Left kidney (tissue), 2 donors: ENCODE results near the gene HAO1. TPM values are rescaled to one million over a fixed set of nuclear protein-coding genes. Genes with fewer than 3 reads are reported as not detected.
"Not testable (repeated sequence)": the region's sequence is repeated elsewhere in the genome, so short reads cannot be mapped to it uniquely, and the experiment has no call there.

Source experiments
- DNase-seq: peaks from one replicate; pipeline ENCODE4 v3.0.0-alpha.2; 2013
- polyA plus RNA-seq: library from polyadenylated mRNA; unstranded; fragments of 120-200 nt; gene quantifications from one replicate; pipeline ENCODE4 v1.2.1, GENCODE V29; 2013; ENCODE audit not compliant: insufficient read length

The HAO1 gene
- polyA plus RNA-seq, 1 donor = not detected

- no peak for DNase-seq
Measured at GRCh38 chr20:7855545-7855944, 84.7 kb downstream of the HAO1 start.

GRCh38 chr20:7853493-7853892 is 86.8 kb downstream of the HAO1 start:
- DNase-seq = no peak

- peak; percentile 28 for DNase-seq
Measured at GRCh38 chr20:7850775-7851490, 89.3 kb downstream of the HAO1 start.

- DNase-seq = no peak
Measured at GRCh38 chr20:7849675-7850074, 90.6 kb downstream of the HAO1 start.

- DNase-seq = no peak
Measured at GRCh38 chr20:7848351-7848750, 91.9 kb downstream of the HAO1 start.

- DNase-seq = no peak
Measured at GRCh38 chr20:7843613-7844012, 96.6 kb downstream of the HAO1 start.

GRCh38 chr20:7841971-7842310 is 98.3 kb downstream of the HAO1 start:
- no peak for DNase-seq

- no peak for DNase-seq
Measured at GRCh38 chr20:7841291-7841970, 98.8 kb downstream of the HAO1 start.

- DNase-seq = no peak
Measured at GRCh38 chr20:7836076-7836475, 104.2 kb downstream of the HAO1 start.

GRCh38 chr20:7834441-7834840 is 105.8 kb downstream of the HAO1 start:
- not testable (repeated sequence) for DNase-seq

Other genes with a start within 250 kb of the HAO1 start
- gene TMX4, start 79.3 kb upstream of the HAO1 start, polyA plus RNA-seq = 62.6 TPM
- 39.2 TPM for gene PLCB1, start 191.8 kb upstream of the HAO1 start, polyA plus RNA-seq